Measurements from ENCODE around the gene AOC3. TPM values are rescaled to one million over a fixed set of nuclear protein-coding genes. Genes with fewer than 3 reads are reported as not detected.
A peak's percentile ranks its signal among the peaks of the same experiment; 100 is the strongest.

Gene AOC3, protein sequence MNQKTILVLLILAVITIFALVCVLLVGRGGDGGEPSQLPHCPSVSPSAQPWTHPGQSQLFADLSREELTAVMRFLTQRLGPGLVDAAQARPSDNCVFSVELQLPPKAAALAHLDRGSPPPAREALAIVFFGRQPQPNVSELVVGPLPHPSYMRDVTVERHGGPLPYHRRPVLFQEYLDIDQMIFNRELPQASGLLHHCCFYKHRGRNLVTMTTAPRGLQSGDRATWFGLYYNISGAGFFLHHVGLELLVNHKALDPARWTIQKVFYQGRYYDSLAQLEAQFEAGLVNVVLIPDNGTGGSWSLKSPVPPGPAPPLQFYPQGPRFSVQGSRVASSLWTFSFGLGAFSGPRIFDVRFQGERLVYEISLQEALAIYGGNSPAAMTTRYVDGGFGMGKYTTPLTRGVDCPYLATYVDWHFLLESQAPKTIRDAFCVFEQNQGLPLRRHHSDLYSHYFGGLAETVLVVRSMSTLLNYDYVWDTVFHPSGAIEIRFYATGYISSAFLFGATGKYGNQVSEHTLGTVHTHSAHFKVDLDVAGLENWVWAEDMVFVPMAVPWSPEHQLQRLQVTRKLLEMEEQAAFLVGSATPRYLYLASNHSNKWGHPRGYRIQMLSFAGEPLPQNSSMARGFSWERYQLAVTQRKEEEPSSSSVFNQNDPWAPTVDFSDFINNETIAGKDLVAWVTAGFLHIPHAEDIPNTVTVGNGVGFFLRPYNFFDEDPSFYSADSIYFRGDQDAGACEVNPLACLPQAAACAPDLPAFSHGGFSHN
- 160 TPM for total RNA-seq
- long read RNA-seq, full-length matches to known transcripts: 119 of 268 reads
- long read RNA-seq, partial matches to known transcripts: 140 of 268 reads
- long read RNA-seq, other reads (novel, unspliced or antisense): 9 of 268 reads

GRCh38 chr17:42850954-42851353, at the start of gene AOC3:
AOC3 (plus strand) TSS chr17:42851199; CDS start chr17:42851344, 145 bp downstream.
- Histone ChIP-seq H3K27me3 (ENCODE audit: low read depth) (no peaks in the 10 kb centered on the region), H3K4me3 (peak within 1 kb of the TSS; percentile 52), H3K27ac (peak within 1 kb of the TSS; percentile 76), H3K9me3 (no peaks in the 10 kb centered on the region), H3K4me1 (peaks cover 57% of the 10 kb centered on the region), H3K36me3 (peaks cover under 1% of the 10 kb centered on the region)
- TF ChIP-seq CTCF (IDR thresholded peaks at IDR 0.05): no peak
- intact Hi-C loops (cut with DNase I): no loop called here
- DNase-seq (no peak), ATAC-seq (peak; percentile 43 to 51)

GRCh38 chr17:42803074-42803883, 47.7 kb upstream of the AOC3 start:
- no peak overlapping the region for H3K27ac ChIP-seq
- TF ChIP-seq CTCF (IDR thresholded peaks at IDR 0.05): no peak
- no peak overlapping the region for H3K4me3 ChIP-seq

DNA sequence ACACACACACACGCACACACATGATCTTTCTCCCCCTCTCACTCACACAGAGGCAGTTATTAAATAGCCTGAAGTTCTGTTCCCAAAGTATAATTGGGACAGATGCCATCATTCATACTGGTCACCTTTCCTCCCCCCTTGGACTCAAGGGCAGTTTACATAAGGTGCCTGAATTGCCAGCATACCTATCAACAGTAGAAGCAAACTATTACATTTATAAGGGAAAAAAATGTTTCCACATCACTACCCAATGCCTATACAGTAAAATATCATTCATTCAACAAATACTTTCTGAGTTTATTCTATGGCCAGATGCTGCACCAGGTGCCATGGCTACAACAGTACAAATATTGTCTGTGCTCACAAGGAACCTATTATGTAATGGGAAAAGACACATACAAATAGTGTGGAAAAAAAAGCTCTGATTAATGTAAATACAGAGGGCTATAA, 46.1 kb upstream of the AOC3 start:
- no peaks in the 10 kb centered on the region for H3K27me3 ChIP-seq (ENCODE audit: low read depth)
- TF ChIP-seq CTCF (IDR thresholded peaks at IDR 0.05): no peak
- ATAC-seq (peak; percentile 84 to 89), DNase-seq (no peak)
- no peak overlapping the region for H3K4me3 ChIP-seq
- H3K27ac ChIP-seq: no peak overlapping the region
- H3K36me3 ChIP-seq: peaks cover 12% of the 10 kb centered on the region
- H3K9me3 ChIP-seq: no peaks in the 10 kb centered on the region
- intact Hi-C loops (cut with DNase I): no loop called here
- H3K4me1 ChIP-seq: no peaks in the 10 kb centered on the region

More at GRCh38 chr17:42803074-42803883, 47.7 kb upstream of the AOC3 start:
- H3K36me3 ChIP-seq: no peaks in the 10 kb centered on the region
- ATAC-seq (no peak), DNase-seq (no peak)
- H3K9me3 ChIP-seq: no peaks in the 10 kb centered on the region
- peaks cover 5% of the 10 kb centered on the region for H3K4me1 ChIP-seq
- no peaks in the 10 kb centered on the region for H3K27me3 ChIP-seq (ENCODE audit: low read depth)
- intact Hi-C loops (cut with DNase I): no loop called here

DNA sequence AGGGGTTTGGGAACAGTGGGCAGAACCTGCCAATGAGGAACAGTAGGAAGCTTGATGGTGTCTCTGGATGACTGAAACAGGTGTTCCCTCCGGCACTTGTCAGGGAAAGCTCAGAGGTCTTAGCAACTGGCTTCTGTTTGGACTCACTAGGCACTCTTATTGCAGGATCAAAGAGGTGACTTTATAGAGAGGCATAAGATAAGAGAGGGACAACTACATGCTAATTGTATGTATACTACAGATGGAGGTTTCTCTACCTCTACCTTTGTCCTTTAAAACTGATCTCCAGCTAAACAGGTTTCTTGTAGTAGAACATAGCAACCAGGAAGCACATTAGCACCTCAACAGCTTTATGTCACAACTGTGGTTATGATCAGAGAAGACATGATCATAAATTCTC, 44.8 kb upstream of the AOC3 start:
- Histone ChIP-seq H3K4me1 (no peaks in the 10 kb centered on the region), H3K27ac (no peak overlapping the region), H3K36me3 (peaks cover 25% of the 10 kb centered on the region), H3K9me3 (no peaks in the 10 kb centered on the region), H3K4me3 (no peak overlapping the region), H3K27me3 (ENCODE audit: low read depth) (no peaks in the 10 kb centered on the region)
- TF ChIP-seq CTCF (IDR thresholded peaks at IDR 0.05): no peak
- intact Hi-C loops (cut with DNase I): no loop called here
- DNase-seq (no peak), ATAC-seq (no peak)

DNA sequence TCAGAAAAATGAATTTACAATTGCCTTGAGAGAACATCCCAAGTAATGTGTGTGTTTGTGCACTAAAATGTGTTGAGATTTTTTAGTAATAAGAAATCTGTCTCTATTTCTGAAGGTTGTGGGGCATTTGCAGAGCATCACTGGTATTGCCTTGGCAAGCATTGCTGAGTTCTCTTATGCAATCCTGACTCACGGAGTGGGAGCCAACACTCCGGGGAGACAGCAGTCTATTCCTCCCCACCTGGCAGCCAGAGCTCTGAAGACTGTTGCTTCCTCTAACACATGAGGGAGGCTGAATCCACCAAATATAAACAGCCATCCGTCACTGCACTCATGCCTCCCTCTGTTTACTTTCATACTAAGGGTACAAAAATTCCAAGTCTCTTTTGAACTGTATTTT, 41.7 kb upstream of the AOC3 start:
- peak in 1 of 2 donors; percentile 45 for ATAC-seq

More for the DNA sequence above, 41.7 kb upstream of the AOC3 start:
- Histone ChIP-seq H3K4me3 (no peak overlapping the region), H3K36me3 (peaks cover 55% of the 10 kb centered on the region), H3K9me3 (no peaks in the 10 kb centered on the region), H3K27me3 (ENCODE audit: low read depth) (no peaks in the 10 kb centered on the region), H3K4me1 (no peaks in the 10 kb centered on the region), H3K27ac (no peak overlapping the region)
- no peak for DNase-seq
- intact Hi-C loops (cut with DNase I): no loop called here
- TF ChIP-seq CTCF (IDR thresholded peaks at IDR 0.05): no peak

All from lower lobe of right lung (tissue), 2 donors.